Measurements from ENCODE around the gene DBP. TPM values are rescaled to one million over a fixed set of nuclear protein-coding genes. Genes with fewer than 3 reads are reported as not detected.

DBP gene
- total and polyA plus RNA-seq, 2 of the 13 experiments (the other 11 are each of a cell fraction or from before 2014, with no cell fraction given): 1.7 to 5.8 TPM

DNA sequence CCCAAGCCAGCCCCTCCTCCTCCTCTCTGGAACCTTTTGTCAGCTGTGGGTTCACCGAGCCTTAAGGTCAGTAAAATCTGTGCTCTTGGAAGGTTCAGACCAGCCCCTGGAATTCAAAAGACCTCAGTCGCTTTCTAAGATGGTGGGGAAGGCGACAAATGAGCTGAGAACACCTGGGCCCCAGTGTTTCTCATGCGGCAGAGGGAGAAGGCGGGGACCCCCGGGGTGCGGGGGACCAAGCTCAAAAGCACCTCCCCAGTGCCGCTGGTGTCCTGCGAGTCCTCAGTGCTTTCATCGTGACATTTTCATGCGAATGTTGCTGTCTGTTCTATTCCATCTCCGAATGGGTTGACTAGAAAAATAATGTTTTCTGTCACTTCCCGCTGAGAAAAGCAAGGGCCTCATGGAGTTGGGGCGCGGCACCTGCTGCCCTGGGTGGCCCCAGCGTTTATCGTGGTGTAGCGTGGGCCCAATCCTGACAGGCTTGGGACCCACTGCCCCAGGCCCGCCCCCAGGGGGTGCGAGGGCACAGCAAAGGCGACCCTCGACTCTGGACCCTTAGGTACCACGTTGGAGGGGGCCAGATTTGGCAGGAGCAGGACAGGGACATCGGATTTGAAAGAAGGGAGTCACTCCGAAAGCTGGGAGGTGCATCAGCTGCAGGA, 36.4 kb upstream of the DBP start:
- intact Hi-C loops (cut with micrococcal nuclease; ENCODE audit: unreplicated experiment): no loop called here
- DNase-seq (ENCODE audit: low spot score): no peak
- no peak overlapping the region for H2AFZ ChIP-seq (ENCODE audit: low read length)
- H4K20me1 ChIP-seq (ENCODE audit: insufficient read depth, low read length): no peaks in the 10 kb centered on the region
- no TSS peak for BruUV-seq (replicated peaks)
- peaks cover 4 to 22% of the 10 kb centered on the region in 2 experiments; a peak in 4 of 5 replicates for H3K27me3 ChIP-seq (ENCODE audit: control insufficient read depth in 1 of 2, insufficient read depth in 2 of 2, low read length in 2 of 2)
- peaks cover 25% of the 10 kb centered on the region for H3K4me1 ChIP-seq (ENCODE audit: insufficient read depth, low read length)
- H3K4me3 ChIP-seq (replicated peaks in 1 of 3; ENCODE audit: insufficient read depth in 1 of 3, low read depth in 2 of 3, low read length in 3 of 3): no peak overlapping the region
- no peak overlapping the region for H3K4me2 ChIP-seq (ENCODE audit: low read depth, low read length)
- H3K9ac ChIP-seq (ENCODE audit: insufficient read depth, low read depth, low read length): no peak overlapping the region
- no peaks in the 10 kb centered on the region for H3K9me3 ChIP-seq (ENCODE audit: low read length)
- no peak for ATAC-seq
- no peaks in the 10 kb centered on the region for H3K36me3 ChIP-seq (replicated peaks in 1 of 2; ENCODE audit: control insufficient read depth in 1 of 2, insufficient read depth in 2 of 2, low read length in 2 of 2)
- TF ChIP-seq, protein P1, sequence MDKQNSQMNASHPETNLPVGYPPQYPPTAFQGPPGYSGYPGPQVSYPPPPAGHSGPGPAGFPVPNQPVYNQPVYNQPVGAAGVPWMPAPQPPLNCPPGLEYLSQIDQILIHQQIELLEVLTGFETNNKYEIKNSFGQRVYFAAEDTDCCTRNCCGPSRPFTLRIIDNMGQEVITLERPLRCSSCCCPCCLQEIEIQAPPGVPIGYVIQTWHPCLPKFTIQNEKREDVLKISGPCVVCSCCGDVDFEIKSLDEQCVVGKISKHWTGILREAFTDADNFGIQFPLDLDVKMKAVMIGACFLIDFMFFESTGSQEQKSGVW (CRISPR knock-in tag; IDR thresholded peaks at IDR 0.05; ENCODE audit: borderline replicate concordance): no peak
- TF ChIP-seq, protein P2, sequence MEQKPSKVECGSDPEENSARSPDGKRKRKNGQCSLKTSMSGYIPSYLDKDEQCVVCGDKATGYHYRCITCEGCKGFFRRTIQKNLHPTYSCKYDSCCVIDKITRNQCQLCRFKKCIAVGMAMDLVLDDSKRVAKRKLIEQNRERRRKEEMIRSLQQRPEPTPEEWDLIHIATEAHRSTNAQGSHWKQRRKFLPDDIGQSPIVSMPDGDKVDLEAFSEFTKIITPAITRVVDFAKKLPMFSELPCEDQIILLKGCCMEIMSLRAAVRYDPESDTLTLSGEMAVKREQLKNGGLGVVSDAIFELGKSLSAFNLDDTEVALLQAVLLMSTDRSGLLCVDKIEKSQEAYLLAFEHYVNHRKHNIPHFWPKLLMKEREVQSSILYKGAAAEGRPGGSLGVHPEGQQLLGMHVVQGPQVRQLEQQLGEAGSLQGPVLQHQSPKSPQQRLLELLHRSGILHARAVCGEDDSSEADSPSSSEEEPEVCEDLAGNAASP (CRISPR knock-in tag; IDR thresholded peaks at IDR 0.05; ENCODE audit: borderline replicate concordance): no peak
- TF ChIP-seq, protein P3, sequence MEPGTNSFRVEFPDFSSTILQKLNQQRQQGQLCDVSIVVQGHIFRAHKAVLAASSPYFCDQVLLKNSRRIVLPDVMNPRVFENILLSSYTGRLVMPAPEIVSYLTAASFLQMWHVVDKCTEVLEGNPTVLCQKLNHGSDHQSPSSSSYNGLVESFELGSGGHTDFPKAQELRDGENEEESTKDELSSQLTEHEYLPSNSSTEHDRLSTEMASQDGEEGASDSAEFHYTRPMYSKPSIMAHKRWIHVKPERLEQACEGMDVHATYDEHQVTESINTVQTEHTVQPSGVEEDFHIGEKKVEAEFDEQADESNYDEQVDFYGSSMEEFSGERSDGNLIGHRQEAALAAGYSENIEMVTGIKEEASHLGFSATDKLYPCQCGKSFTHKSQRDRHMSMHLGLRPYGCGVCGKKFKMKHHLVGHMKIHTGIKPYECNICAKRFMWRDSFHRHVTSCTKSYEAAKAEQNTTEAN (CRISPR knock-in tag; conservative IDR thresholded peaks at IDR 0.05): no peak
- in situ Hi-C loops (cut with HindIII; ENCODE audit: extremely low pct_ligation_motif_present, low pct_unique_long_range_greater_than_20kb): loop anchor here (10.0 kb wide), 2 partner anchors 111 to 161 kb away; partner anchors contain the start of gene HSD17B14
- H3K27ac ChIP-seq (ENCODE audit: extremely low read length, insufficient read depth, low read length): no peak overlapping the region
- H3K79me2 ChIP-seq (ENCODE audit: insufficient read depth, low read length): no peaks in the 10 kb centered on the region
- ChIA-PET CTCF (ENCODE audit: low intra/inter-chr PET ratio, low total read pairs) (no interaction called here), POLR2A (no interaction called here)
- 55% methylated on average over 24 of the region's 25 CpGs for WGBS (ENCODE audit: low lambda C conversion rate)
- FAIRE-seq: no peak

All from HepG2 (cell line).